Measurements from ENCODE around the gene HTR2A.

The HTR2A gene

DNA sequence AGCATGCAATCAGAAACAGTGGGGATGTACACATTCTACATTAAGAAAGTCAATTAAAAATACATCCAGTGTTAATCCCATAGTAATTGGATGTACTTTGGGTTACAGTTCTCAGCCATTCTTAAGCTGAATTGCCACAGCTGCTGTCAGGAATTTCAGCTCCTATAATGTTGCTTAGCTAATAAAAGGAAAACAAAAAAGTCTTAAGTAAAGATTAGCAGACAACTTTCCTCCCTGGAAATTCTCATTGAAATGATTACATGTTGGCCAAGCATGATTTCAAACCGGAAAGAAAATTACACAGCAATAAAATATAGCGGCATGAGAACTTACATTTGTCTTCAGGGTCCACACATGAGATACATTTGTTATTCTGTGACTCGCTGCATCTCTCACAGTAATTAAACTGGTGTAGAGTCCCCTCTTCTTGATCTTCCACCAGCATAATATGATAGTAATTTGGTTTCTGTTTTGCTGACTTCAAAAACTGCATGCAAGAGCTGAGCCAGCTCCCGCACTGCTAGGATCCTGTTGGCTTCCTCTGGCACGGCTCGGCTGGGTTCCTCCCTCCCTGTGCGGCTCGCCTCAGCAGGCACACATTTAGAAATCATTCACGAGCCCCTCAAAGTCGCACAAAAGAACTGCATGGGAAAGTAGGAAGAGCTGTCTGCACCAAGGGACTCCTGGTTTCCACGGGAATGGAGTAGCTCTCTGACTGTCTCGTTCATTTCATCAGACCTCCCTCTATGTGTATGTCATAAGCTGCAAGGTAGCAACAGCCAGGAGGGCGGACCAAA lies at the start of gene HTR2A:
Gene HTR2A, minus strand, starts transcription at position 713 of the 797 bp plus-strand sequence. CDS start 1,147 bp downstream, outside the sequence.
- TF ChIP-seq, protein P1, sequence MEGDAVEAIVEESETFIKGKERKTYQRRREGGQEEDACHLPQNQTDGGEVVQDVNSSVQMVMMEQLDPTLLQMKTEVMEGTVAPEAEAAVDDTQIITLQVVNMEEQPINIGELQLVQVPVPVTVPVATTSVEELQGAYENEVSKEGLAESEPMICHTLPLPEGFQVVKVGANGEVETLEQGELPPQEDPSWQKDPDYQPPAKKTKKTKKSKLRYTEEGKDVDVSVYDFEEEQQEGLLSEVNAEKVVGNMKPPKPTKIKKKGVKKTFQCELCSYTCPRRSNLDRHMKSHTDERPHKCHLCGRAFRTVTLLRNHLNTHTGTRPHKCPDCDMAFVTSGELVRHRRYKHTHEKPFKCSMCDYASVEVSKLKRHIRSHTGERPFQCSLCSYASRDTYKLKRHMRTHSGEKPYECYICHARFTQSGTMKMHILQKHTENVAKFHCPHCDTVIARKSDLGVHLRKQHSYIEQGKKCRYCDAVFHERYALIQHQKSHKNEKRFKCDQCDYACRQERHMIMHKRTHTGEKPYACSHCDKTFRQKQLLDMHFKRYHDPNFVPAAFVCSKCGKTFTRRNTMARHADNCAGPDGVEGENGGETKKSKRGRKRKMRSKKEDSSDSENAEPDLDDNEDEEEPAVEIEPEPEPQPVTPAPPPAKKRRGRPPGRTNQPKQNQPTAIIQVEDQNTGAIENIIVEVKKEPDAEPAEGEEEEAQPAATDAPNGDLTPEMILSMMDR (IDR thresholded peaks at IDR 0.05; ENCODE audit: low read depth, low read length) = no peak
- no peak for DNase-seq (ENCODE audit: extremely low read depth, low read depth)

DNA sequence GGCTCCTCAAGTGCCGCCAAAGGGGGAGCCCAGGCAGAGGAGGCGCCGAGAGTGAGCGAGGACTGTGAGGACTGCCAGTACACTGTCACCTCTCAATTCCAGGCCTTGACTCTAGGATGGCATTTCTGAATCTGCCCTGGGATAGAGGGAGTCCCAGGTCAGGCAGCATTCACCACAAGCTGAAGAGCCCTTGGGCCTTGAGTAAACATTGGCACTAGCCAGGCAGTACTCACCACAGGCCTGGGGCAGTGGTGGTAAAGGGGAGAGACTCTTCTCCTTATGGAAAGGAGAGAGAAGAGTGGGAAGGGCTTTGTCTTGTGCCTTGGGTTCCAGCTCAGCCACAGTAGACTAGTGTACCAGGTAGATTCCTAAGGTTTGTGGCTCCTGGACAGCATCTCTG lies 39.7 kb upstream of the HTR2A start:
- DNase-seq (ENCODE audit: extremely low read depth, low read depth) = no peak
- TF ChIP-seq, protein P1 (IDR thresholded peaks at IDR 0.05; ENCODE audit: low read depth, low read length) = no peak

DNA sequence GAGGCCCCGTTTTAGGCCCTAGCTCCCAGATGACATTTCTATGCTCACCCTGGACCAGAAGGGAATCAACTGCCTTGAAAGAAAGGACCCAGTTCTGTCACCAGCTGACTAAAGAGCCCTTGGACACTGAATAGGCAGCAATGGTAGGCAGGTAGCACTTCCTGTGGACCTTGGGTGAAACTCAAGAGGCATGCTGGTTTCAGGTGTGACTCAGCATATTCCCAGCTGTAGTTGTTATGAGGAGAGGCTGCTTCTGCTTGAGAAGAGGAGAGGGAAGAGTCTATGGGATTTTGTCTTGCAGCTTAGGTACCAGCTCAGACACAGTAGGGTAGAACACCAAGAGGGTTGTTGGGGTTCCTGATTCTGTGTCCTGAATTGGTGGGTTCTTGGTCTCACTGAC lies 37.9 kb upstream of the HTR2A start:
- TF ChIP-seq, protein P1 (IDR thresholded peaks at IDR 0.05; ENCODE audit: low read depth, low read length) = no peak
- no peak for DNase-seq (ENCODE audit: extremely low read depth, low read depth)

DNA sequence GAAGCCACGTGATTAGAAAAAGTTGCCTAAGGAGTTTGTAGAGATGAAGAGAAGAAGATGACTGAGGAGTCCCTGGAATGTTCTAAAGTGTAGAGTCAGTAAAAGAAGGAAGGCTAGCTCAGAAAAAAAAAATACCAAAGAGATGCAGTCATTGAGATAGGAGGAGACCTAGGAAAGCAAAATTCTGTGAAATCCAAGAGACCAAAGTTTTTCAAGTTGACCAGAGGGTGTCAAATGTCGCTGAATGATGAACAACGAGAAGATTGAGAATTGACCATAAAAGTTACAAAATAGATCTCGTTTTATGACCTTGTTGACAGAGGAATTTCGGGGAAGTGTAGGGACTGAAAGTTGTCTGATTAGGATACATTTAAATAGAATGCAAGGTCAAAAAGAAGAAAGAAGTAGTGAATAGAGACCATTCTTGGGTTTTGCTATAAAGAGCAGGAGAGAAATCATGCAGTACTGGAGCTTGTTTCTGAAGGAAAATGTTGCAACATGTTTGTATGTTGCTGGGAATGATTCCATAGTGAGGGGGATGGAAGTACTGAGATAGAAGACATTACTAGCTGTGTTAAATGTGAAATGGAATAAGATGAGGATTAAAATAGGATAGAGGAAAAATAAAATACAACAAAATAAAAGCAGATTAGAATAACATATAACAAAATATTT lies 30.2 kb upstream of the HTR2A start:
- TF ChIP-seq, protein P1 (IDR thresholded peaks at IDR 0.05; ENCODE audit: low read depth, low read length) = no peak
- no peak for DNase-seq (ENCODE audit: extremely low read depth, low read depth)

DNA sequence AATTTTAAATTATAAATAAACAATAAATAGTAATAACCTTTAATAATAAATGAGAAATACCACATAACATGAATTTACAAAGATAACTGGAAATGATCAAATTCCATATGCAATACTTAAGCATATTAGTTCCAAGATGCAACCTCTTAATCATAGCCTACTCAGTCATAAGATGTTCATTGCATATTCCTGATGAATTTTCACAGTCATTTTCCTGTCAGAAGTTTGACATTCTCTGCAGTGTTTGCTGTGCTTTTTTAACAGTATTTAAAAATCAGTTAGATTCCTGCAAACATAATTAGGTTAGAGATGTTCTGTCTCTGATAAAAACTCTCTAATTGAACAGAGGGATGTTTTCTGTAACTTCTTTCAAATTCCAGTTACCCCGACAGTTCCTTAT lies 28.6 kb upstream of the HTR2A start:
- TF ChIP-seq, protein P1 (IDR thresholded peaks at IDR 0.05; ENCODE audit: low read depth, low read length) = no peak
- DNase-seq (ENCODE audit: extremely low read depth, low read depth) = no peak

DNA sequence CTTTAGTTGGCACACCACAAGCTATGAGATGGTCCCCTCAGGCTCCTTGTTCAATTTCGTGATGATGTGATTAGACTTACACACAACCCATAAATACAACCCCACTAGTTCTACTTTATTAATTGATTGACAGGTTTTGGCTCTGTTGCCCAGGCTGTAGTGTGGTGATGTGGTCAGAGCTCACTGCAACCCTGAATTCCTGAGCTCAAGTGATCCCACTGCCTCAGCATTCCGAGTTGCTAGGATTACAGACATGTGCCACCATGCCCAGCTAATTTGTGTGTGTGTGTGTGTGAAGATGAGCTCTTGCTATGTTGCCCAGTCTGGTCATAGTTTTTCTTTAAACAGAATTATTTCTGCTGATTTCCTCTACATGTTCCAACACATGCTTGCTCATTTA lies 17.5 kb upstream of the HTR2A start:
- no peak for DNase-seq (ENCODE audit: extremely low read depth, low read depth)
- TF ChIP-seq, protein P1 (IDR thresholded peaks at IDR 0.05; ENCODE audit: low read depth, low read length) = no peak

DNA sequence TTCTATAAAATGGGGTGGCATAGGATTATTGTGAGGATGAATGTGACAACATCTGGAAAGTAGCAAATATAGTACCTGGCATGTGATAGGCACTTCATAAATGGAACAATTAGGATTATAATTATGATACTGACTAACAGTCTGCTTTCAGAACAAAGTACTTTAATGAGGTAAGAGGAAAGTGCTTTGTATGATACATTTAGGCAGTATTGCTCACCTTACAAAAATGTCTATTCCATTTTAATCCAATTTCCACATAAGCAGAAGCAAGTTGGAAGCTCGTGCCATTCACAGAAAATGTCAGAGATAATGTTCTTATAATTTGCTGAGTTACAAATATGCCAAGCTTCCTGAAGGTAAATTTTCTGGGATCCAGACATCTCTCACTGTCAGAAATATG lies 16.9 kb upstream of the HTR2A start:
- no peak for DNase-seq (ENCODE audit: extremely low read depth, low read depth)
- TF ChIP-seq, protein P1 (IDR thresholded peaks at IDR 0.05; ENCODE audit: low read depth, low read length) = no peak
